RWPE2 (cell line): ENCODE data around the gene SCAND1.

Source experiments
- ATAC-seq: fragments of 200-7000 bp; cut with Tn5 transposase; 3 replicates; pipeline ENCODE4 v1.9.1; 2021; ENCODE audit warnings: low read depth
- DNase-seq: peaks from one replicate; pipeline ENCODE4 v3.0.0-alpha.2; 2020; ENCODE audit warnings: low spot score
- H3K27ac ChIP-seq: fragments of 450-650 bp; 2 replicates; pipeline ENCODE4 v1.5.1; 2017; ENCODE audit warnings: mild to moderate bottlenecking; ENCODE audit not compliant: poor library complexity, severe bottlenecking
- H3K27me3 ChIP-seq: fragments of 250-450 bp; sonication (Bioruptor Pico); 2 replicates; pipeline ENCODE4 v1.5.1; 2021; ENCODE audit warnings: mild to moderate bottlenecking, moderate library complexity; ENCODE audit not compliant: insufficient read depth, poor library complexity, severe bottlenecking
- H3K36me3 ChIP-seq: fragments of 250-450 bp; sonication (Bioruptor Pico); 2 replicates; pipeline ENCODE4 v1.5.1; 2020; ENCODE audit warnings: low read depth, mild to moderate bottlenecking, moderate library complexity
- H3K4me1 ChIP-seq: fragments of 250-450 bp; sonication (Bioruptor Pico); 2 replicates; pipeline ENCODE4 v1.5.1; 2021; ENCODE audit warnings: mild to moderate bottlenecking, moderate library complexity; ENCODE audit not compliant: insufficient read depth, poor library complexity, severe bottlenecking
- H3K4me3 ChIP-seq: fragments of 250-450 bp; sonication (Bioruptor Pico); 2 replicates; pipeline ENCODE4 v1.5.1; 2021; ENCODE audit warnings: mild to moderate bottlenecking, moderate library complexity; ENCODE audit not compliant: severe bottlenecking
- H3K9me3 ChIP-seq: fragments of 250-450 bp; sonication (Bioruptor Pico); 2 replicates; pipeline ENCODE4 v1.5.1; 2021; ENCODE audit warnings: mild to moderate bottlenecking, moderate library complexity; ENCODE audit not compliant: severe bottlenecking
- CTCF ChIP-seq: fragments of 450-650 bp; IDR thresholded peaks from one replicate; pipeline ENCODE4 v1.5.1; 2017; ENCODE audit warnings: mild to moderate bottlenecking, moderate library complexity; ENCODE audit not compliant: poor library complexity, severe bottlenecking

Gene SCAND1

DNA sequence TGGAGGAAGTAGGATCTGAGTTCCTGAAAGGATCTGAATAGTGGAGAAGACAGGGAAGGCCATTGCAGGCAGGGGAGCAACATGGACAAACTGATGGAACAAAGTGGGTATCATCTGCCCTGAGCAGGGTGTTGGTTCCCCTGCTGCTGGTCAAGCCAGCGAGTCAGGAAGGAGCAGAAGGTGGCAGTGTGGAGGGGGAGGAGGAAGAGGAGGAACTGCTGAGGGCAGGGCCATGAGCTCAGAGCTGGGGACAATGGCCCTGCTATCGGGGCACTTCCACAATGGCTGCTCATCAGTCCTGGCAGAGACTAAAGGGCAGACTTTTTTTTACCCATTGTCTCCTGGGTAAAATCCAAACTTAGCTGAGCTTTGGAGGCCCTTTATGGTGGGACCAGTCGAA is 27.7 kb upstream of the SCAND1 start:
- no peaks in the 10 kb centered on the region for H3K27me3 ChIP-seq

DNA sequence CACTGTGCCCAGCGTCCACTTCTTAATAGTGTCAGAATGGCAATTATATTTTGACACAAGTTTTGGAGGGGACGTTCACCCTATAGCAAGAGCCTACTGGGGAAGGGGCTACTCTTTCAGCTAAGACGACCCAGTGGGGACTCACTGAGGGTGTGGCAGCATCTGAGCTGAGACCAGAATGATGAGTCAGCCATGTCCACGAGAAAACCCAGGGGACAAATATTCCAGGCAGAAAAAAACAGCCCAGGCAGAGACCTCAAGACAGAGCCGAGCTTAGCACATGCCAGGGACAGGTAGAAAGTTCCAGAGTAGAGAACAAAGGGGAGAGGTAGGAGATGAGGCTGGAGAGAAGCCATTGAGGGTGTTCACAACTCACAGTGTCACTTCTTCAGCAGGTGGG is 25.2 kb upstream of the SCAND1 start:
- Histone ChIP-seq H3K36me3 (no peaks in the 10 kb centered on the region), H3K27ac (no peak overlapping the region), H3K27me3 (no peaks in the 10 kb centered on the region), H3K4me3 (no peak overlapping the region), H3K4me1 (no peaks in the 10 kb centered on the region), H3K9me3 (no peaks in the 10 kb centered on the region)
- no peak for DNase-seq
- ATAC-seq, result no peak
- TF ChIP-seq CTCF, result no peak

More for the DNA sequence above, 27.7 kb upstream of the SCAND1 start:
- Histone ChIP-seq H3K4me3 (no peak overlapping the region), H3K4me1 (no peaks in the 10 kb centered on the region), H3K9me3 (no peaks in the 10 kb centered on the region), H3K36me3 (no peaks in the 10 kb centered on the region), H3K27ac (no peak overlapping the region)
- DNase-seq, result no peak
- ATAC-seq, result no peak
- no peak for TF ChIP-seq CTCF

- H3K9me3 ChIP-seq, result no peaks in the 10 kb centered on the region
- no peaks in the 10 kb centered on the region for H3K36me3 ChIP-seq
- no peak for ATAC-seq
- no peak overlapping the region for H3K4me3 ChIP-seq
- no peak overlapping the region for H3K27ac ChIP-seq
- no peak for TF ChIP-seq CTCF
- no peaks in the 10 kb centered on the region for H3K4me1 ChIP-seq
- DNase-seq, result no peak
- no peaks in the 10 kb centered on the region for H3K27me3 ChIP-seq
Measured at GRCh38 chr20:35978041-35978513, 23.8 kb upstream of the SCAND1 start.

DNA sequence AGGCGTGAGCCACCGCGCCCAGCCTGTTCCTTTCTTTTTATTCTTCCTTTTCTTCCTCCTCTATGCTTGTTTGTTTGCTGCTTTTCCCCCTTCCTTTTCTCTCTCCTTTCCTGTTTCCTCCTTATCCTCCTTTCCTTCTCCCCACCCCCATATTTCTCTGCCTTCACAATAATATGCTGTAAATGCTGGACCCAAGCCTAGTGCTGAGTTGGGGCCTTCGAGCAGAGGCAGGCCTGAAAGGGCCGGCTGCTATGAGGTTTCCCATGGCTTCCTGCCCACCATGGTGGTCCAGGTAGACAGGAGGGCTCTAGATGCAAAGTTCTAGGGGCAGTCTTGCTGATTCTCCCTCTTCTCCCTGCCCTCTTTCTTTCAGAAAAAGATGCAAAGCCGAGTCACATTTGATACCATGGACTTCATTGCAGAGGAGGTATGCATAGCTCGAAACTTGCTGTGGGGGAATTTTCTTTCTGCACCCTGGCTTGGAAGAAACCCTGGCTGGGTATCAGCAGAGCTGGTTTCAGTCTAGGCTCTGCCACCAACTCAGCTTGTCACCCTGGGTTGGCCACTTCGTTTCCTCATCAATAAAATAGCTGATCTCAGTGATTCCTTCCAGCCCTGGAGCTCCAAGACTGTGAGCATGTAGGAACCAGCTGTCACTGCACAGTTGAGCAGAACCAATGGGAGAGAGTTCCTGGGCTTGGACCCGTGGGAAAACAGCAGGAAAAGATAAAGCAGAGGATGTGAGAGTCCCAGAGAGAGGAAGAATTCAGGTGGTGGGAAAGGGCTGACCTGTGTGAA is 21.5 kb upstream of the SCAND1 start:
- H3K4me1 ChIP-seq, result no peaks in the 10 kb centered on the region
- TF ChIP-seq CTCF, result no peak

GRCh38 chr20:35974256-35974655 is 20.0 kb upstream of the SCAND1 start:
- Histone ChIP-seq H3K27ac (no peak overlapping the region), H3K9me3 (no peaks in the 10 kb centered on the region), H3K4me1 (no peaks in the 10 kb centered on the region), H3K4me3 (no peak overlapping the region), H3K27me3 (no peaks in the 10 kb centered on the region), H3K36me3 (no peaks in the 10 kb centered on the region)
- ATAC-seq (peak; percentile 15; the same call in 1 of the 3 replicates), DNase-seq (no peak)
- no peak for TF ChIP-seq CTCF

More for the DNA sequence above, 21.5 kb upstream of the SCAND1 start:
- Histone ChIP-seq H3K36me3 (no peaks in the 10 kb centered on the region), H3K27me3 (no peaks in the 10 kb centered on the region), H3K4me3 (no peak overlapping the region), H3K27ac (no peak overlapping the region), H3K9me3 (no peaks in the 10 kb centered on the region)
- no peak for DNase-seq
- ATAC-seq, result no peak
